H1 (cell line): ENCODE data around the gene SASH3.

Experiments used
- BRCA1 ChIP-seq: IDR thresholded peaks from 2 replicates; pipeline ENCODE4 v1.6.1; 2012; ENCODE audit warnings: low read depth, low read length, improper control_type of control experiment
- CBX5 ChIP-seq: fragments of 300-800, 300-1000 bp; sonication (generic); IDR thresholded peaks from 2 replicates; pipeline ENCODE4 v1.7.1; 2016; ENCODE audit warnings: antibody characterized with exemption, low read length, low read depth
- CREB1 ChIP-seq: IDR thresholded peaks from 2 replicates; pipeline ENCODE4 v1.6.1; 2012; ENCODE audit warnings: inconsistent platforms
- EP300 ChIP-seq, 2 experiments: IDR thresholded peaks; 1 replicate in 1 of 2; 2 replicates in 1 of 2; pipeline ENCODE4 v1.6.1; 2011 to 2012; ENCODE audit warnings: low read depth in 2 of 2, low read length in 2 of 2, mild to moderate bottlenecking in 2 of 2, borderline replicate concordance in 1 of 2, inconsistent platforms in 1 of 2, moderate library complexity in 1 of 2
- EZH2 ChIP-seq: fragments of 200-600 bp; sonication (generic); IDR thresholded peaks from 2 replicates; pipeline ENCODE4 v1.7.1; 2012; ENCODE audit warnings: low read depth, mild to moderate bottlenecking, moderate library complexity, low read length, inconsistent platforms; ENCODE audit not compliant: severe bottlenecking
- JUN ChIP-seq: IDR thresholded peaks from 2 replicates; pipeline ENCODE4 v1.6.1; 2011; ENCODE audit warnings: low read depth, mild to moderate bottlenecking, improper control_type of control experiment, low read length
- PHF8 ChIP-seq: fragments of 200-600 bp; sonication (generic); conservative IDR thresholded peaks from 2 replicates; pipeline ENCODE4 v1.7.1; 2012; ENCODE audit warnings: low read depth, mild to moderate bottlenecking, inconsistent platforms, low read length, moderate library complexity
- POLR2AphosphoS5 ChIP-seq: IDR thresholded peaks from 2 replicates; pipeline ENCODE4 v1.6.1; 2011; ENCODE audit warnings: low read depth, low read length
- RAD21 ChIP-seq, 2 experiments: IDR thresholded peaks in 1 of 2; conservative IDR thresholded peaks in 1 of 2; 2 replicates each; pipeline ENCODE4 v1.6.1; 2011; ENCODE audit warnings: low read depth in 2 of 2, low read length in 2 of 2, improper control_type of control experiment in 1 of 2, inconsistent platforms in 1 of 2, mild to moderate bottlenecking in 1 of 2, moderate library complexity in 1 of 2
- RBBP5 ChIP-seq: IDR thresholded peaks from 2 replicates; pipeline ENCODE4 v1.7.1; 2012; ENCODE audit warnings: low read depth, mild to moderate bottlenecking, inconsistent platforms, low read length, moderate library complexity, borderline replicate concordance
- RNF2 ChIP-seq: fragments of 200-900, 300-1000 bp; sonication (generic); IDR thresholded peaks from 2 replicates; pipeline ENCODE4 v1.7.1; 2016; ENCODE audit warnings: borderline replicate concordance, low read depth, mild to moderate bottlenecking, antibody characterized with exemption, low read length; ENCODE audit not compliant: poor library complexity, severe bottlenecking; ENCODE audit errors: missing control alignments
- TF ChIP-seq, protein P1 (sequence below), 3 experiments: IDR thresholded peaks; 1 replicate in 2 of 3; 2 replicates in 1 of 3; pipeline versions ENCODE4 v1.5.1 to v1.6.1; 2011; ENCODE audit warnings: low read length in 3 of 3, mild to moderate bottlenecking in 3 of 3, inconsistent platforms in 2 of 3, low read depth in 1 of 3, moderate library complexity in 1 of 3; ENCODE audit not compliant: insufficient read depth in 1 of 3; ENCODE audit errors: control extremely low read depth in 1 of 3
- TF ChIP-seq, protein P2 (sequence below): IDR thresholded peaks from 2 replicates; pipeline ENCODE4 v1.6.1; 2012; ENCODE audit warnings: inconsistent platforms

DNA sequence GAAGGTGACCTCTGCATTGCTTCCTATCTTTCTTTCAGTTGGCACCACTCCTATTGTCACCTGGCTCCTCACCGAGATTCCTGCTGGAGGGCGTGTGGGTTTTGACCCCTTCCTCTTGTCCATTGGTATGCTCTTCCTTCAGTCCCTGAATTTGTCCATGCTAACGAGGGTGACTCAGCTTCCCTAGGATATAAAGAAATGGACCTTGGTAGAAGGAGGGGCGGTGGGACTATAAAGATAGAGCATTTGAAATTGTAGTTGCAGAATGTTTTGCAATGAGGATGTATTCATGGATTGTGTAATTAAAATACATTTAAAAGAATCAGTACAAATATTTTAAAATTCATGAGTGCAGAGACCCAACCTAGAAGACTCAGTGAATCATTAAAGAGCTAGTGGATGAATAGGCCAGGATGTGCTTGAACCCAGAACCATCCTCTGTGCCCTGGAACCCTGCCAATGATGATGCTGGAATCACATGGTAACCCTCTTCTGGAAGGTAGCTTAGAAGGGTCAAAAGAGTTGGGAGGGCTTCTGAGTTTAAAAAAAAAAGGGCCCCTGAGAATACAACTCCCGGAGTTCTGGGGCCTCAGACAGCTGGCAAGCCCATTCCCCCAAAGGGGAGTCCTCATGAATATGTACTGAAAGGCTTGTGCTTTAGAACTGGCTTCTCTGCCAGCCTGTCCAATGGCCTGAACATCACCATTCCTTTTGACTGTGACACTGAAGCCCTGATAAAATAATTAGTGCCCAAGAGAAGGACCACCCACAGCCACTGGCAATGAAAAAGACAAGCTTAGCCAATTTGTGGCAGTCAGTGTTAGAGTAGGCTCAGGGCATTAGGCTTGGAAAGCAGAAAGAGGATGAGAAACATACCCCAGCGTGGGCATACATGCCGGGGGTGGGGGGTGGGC is 32.9 kb upstream of the SASH3 start:
- TF ChIP-seq POLR2AphosphoS5 (no peak), CBX5 (no peak), RNF2 (no peak), BRCA1 (no peak), PHF8 (no peak), JUN (no peak), RAD21 (IDR thresholded peaks at IDR 0.05 in 1 of 2, conservative IDR thresholded peaks at IDR 0.05 in 1 of 2; ENCODE audit: low read depth in 2 of 2, low read length in 2 of 2) (no peak), EP300 (IDR thresholded peaks at IDR 0.05; ENCODE audit: borderline replicate concordance in 1 of 2, low read depth in 2 of 2, low read length in 2 of 2) (no peak), RBBP5 (no peak), EZH2 (no peak), CREB1 (no peak)
- TF ChIP-seq, protein P1, sequence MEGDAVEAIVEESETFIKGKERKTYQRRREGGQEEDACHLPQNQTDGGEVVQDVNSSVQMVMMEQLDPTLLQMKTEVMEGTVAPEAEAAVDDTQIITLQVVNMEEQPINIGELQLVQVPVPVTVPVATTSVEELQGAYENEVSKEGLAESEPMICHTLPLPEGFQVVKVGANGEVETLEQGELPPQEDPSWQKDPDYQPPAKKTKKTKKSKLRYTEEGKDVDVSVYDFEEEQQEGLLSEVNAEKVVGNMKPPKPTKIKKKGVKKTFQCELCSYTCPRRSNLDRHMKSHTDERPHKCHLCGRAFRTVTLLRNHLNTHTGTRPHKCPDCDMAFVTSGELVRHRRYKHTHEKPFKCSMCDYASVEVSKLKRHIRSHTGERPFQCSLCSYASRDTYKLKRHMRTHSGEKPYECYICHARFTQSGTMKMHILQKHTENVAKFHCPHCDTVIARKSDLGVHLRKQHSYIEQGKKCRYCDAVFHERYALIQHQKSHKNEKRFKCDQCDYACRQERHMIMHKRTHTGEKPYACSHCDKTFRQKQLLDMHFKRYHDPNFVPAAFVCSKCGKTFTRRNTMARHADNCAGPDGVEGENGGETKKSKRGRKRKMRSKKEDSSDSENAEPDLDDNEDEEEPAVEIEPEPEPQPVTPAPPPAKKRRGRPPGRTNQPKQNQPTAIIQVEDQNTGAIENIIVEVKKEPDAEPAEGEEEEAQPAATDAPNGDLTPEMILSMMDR (IDR thresholded peaks at IDR 0.05; ENCODE audit: control extremely low read depth in 1 of 3, insufficient read depth in 1 of 3, low read depth in 1 of 3, low read length in 3 of 3) = no peak
- TF ChIP-seq, protein P2, sequence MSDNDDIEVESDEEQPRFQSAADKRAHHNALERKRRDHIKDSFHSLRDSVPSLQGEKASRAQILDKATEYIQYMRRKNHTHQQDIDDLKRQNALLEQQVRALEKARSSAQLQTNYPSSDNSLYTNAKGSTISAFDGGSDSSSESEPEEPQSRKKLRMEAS = no peak
